K562 (cell line): ENCODE results near the gene HEATR3. TPM values are rescaled to one million over a fixed set of nuclear protein-coding genes. Genes with fewer than 3 reads are reported as not detected.

Experiments
- CLOCK ChIP-seq: fragments of 250-450 bp; sonication (Bioruptor Pico); IDR thresholded peaks from 2 replicates; pipeline ENCODE4 v1.4.0; 2020; ENCODE audit warnings: mild to moderate bottlenecking, moderate library complexity, borderline replicate concordance
- HDAC1 ChIP-seq, 2 experiments: fragments of 450-650 bp; IDR thresholded peaks; 2 replicates each; pipeline ENCODE4 v1.6.1; 2016 to 2017; ENCODE audit warnings: inconsistent platforms in 1 of 2, mild to moderate bottlenecking in 1 of 2, moderate library complexity in 1 of 2
- NFIC ChIP-seq: fragments of 450-650 bp; IDR thresholded peaks from 2 replicates; pipeline ENCODE4 v1.6.1; 2017; ENCODE audit warnings: mild to moderate bottlenecking, inconsistent platforms
- REST ChIP-seq, 2 experiments: fragments of 450-650 bp; formaldehyde crosslinking in 1 of 2; IDR thresholded peaks; 2 replicates each; pipeline versions ENCODE4 v1.4.0 to v1.6.1; 2014 to 2020; ENCODE audit warnings: mild to moderate bottlenecking in 2 of 2, borderline replicate concordance in 1 of 2, low read depth in 1 of 2
- polyA plus RNA-seq, 8 experiments: library from polyadenylated mRNA; depleted of rRNA in 4 of 8; stranded (reverse) in 5 of 8; unstranded in 3 of 8; fragments of >200 nt; fragmentation: Nextera tagmentation in 2 of 8; fragmentation: Illumina TruSeq in 1 of 8; extraction: Ambion mirVana in 2 of 8; extraction: Trizol in 1 of 8; gene quantifications; 2 replicates each; pipeline versions ENCODE4 v1.2.1 to v1.2.3, GENCODE V29; 2011 to 2014; ENCODE audit warnings: inconsistent platforms in 1 of 8, missing spikeins in 1 of 8
- total RNA-seq, 7 experiments: library from RNA; depleted of rRNA in 6 of 7; stranded (reverse); fragments of >200 nt in 6 of 7; fragmentation: Illumina TruSeq in 2 of 7; extraction: Trizol in 2 of 7; gene quantifications; 2 replicates each; pipeline versions ENCODE4 v1.2.1 to v1.2.3, GENCODE V29; 2011 to 2021; ENCODE audit warnings: low replicate concordance in 1 of 7

HEATR3 gene
- total and polyA plus RNA-seq, 9 of the 15 experiments (the other 6 are each of a cell fraction or from before 2014, with no cell fraction given), result 1.7 to 30.2 (median 18.8) TPM

GRCh38 chr16:50067290-50067853 is 1.6 kb downstream of the HEATR3 start (continued):
- peak; percentile 15; the same call in 1 of the 2 replicates for TF ChIP-seq REST (IDR thresholded peaks at IDR 0.05; ENCODE audit: borderline replicate concordance)
- no peak for TF ChIP-seq REST (CRISPR knock-in tag; IDR thresholded peaks at IDR 0.05; ENCODE audit: low read depth)
- 0 out of 4 replicates have a peak, but pooled peaks of 1 of the 2 experiments have one; percentile 16 for TF ChIP-seq HDAC1 (IDR thresholded peaks at IDR 0.05)
- no peak for TF ChIP-seq NFIC
- TF ChIP-seq CLOCK (CRISPR knock-in tag), result no peak
